Lower lobe of right lung (tissue), 2 donors: ENCODE measurements around the gene TMA7B. TPM values are rescaled to one million over a fixed set of nuclear protein-coding genes. Genes with fewer than 3 reads are reported as not detected.

ENCODE experiments used
- ATAC-seq, 2 donors: fragments of 200-7000 bp; cut with Tn5 transposase; one replicate each; pipeline ENCODE4 v1.9.1; 2020 to 2022; ENCODE audit warnings: mild to moderate bottlenecking in 2 of 2, moderate library complexity in 2 of 2
- DNase-seq: peaks from one replicate; pipeline ENCODE4 v3.0.0-alpha.2; 2020
- H3K27ac ChIP-seq: fragments of 200-600 bp; one replicate; pipeline ENCODE4 v1.8.0; 2022
- H3K27me3 ChIP-seq: fragments of 200-600 bp; one replicate; pipeline ENCODE4 v1.8.0; 2022; ENCODE audit warnings: low read depth
- H3K36me3 ChIP-seq: fragments of 200-600 bp; one replicate; pipeline ENCODE4 v1.8.0; 2022; ENCODE audit warnings: mild to moderate bottlenecking
- H3K4me1 ChIP-seq: fragments of 200-600 bp; one replicate; pipeline ENCODE4 v1.8.0; 2022
- H3K4me3 ChIP-seq: fragments of 200-600 bp; one replicate; pipeline ENCODE4 v1.8.0; 2022; ENCODE audit warnings: mild to moderate bottlenecking
- H3K9me3 ChIP-seq: fragments of 200-600 bp; one replicate; pipeline ENCODE4 v1.8.0; 2022
- CTCF ChIP-seq: fragments of 200-600 bp; IDR thresholded peaks from one replicate; pipeline ENCODE4 v1.8.0; 2022; ENCODE audit warnings: antibody characterized with exemption, mild to moderate bottlenecking
- intact Hi-C: fragments of 100-400 bp; cut with DNase I; formaldehyde crosslinking; loops from one replicate; pipeline ENCODE4 v1.11.0; 2022
- total RNA-seq: library from RNA; stranded (reverse); fragmentation: NEBNext Ultra II Directional; extraction: Animal tissue kit (Norgen Biotek cat#: 25700); gene quantifications from one replicate; pipeline ENCODE4 v1.2.1, GENCODE V29; 2021
- donor health status: DM: no; HTN: yes; CAD: no; lungs with severe emphysema.

The TMA7B gene
- total RNA-seq, 1 donor from 2014 or later, result 1.4 TPM

- intact Hi-C loops, result no loop called here
Observed at GRCh38 chr22:39965748-39966147, 5.6 kb downstream of the TMA7B start.

GRCh38 chr22:39966470-39966869 lies 6.3 kb downstream of the TMA7B start:
- intact Hi-C loops, result no loop called here
- ATAC-seq, result no peak
- Histone ChIP-seq H3K4me3 (no peak overlapping the region), H3K27me3 (peaks cover 10% of the 10 kb centered on the region), H3K36me3 (no peaks in the 10 kb centered on the region), H3K4me1 (no peaks in the 10 kb centered on the region), H3K9me3 (no peaks in the 10 kb centered on the region), H3K27ac (no peak overlapping the region)
- no peak for TF ChIP-seq CTCF
- no peak for DNase-seq

More at GRCh38 chr22:39965748-39966147, 5.6 kb downstream of the TMA7B start:
- Histone ChIP-seq H3K27me3 (peaks cover 5% of the 10 kb centered on the region), H3K4me1 (no peaks in the 10 kb centered on the region), H3K36me3 (no peaks in the 10 kb centered on the region), H3K27ac (no peak overlapping the region), H3K4me3 (no peak overlapping the region), H3K9me3 (no peaks in the 10 kb centered on the region)
- no peak for DNase-seq
- no peak for TF ChIP-seq CTCF
- no peak for ATAC-seq

- H3K4me3 ChIP-seq, result no peak overlapping the region
- H3K9me3 ChIP-seq, result no peaks in the 10 kb centered on the region
- no peak for ATAC-seq
- intact Hi-C loops, result no loop called here
- no peaks in the 10 kb centered on the region for H3K4me1 ChIP-seq
- H3K27me3 ChIP-seq, result peaks cover 16% of the 10 kb centered on the region
- no peak for DNase-seq
- H3K36me3 ChIP-seq, result no peaks in the 10 kb centered on the region
- H3K27ac ChIP-seq, result no peak overlapping the region
- no peak for TF ChIP-seq CTCF
Observed at GRCh38 chr22:39967103-39967829, 7.1 kb downstream of the TMA7B start.

GRCh38 chr22:39967996-39968972 lies 8.1 kb downstream of the TMA7B start:
- no peaks in the 10 kb centered on the region for H3K36me3 ChIP-seq
- H3K9me3 ChIP-seq, result no peaks in the 10 kb centered on the region
- H3K27me3 ChIP-seq, result peaks cover 26% of the 10 kb centered on the region
- no peak for TF ChIP-seq CTCF
- no peak for ATAC-seq
- DNase-seq, result no peak
- no peaks in the 10 kb centered on the region for H3K4me1 ChIP-seq
- intact Hi-C loops, result no loop called here
- no peak overlapping the region for H3K27ac ChIP-seq
- no peak overlapping the region for H3K4me3 ChIP-seq

GRCh38 chr22:39970742-39971141 lies 10.5 kb downstream of the TMA7B start:
- Histone ChIP-seq H3K9me3 (no peaks in the 10 kb centered on the region), H3K36me3 (no peaks in the 10 kb centered on the region), H3K4me1 (no peaks in the 10 kb centered on the region), H3K27ac (no peak overlapping the region), H3K27me3 (peaks cover 35% of the 10 kb centered on the region), H3K4me3 (no peak overlapping the region)
- DNase-seq (no peak), ATAC-seq (no peak)
- no peak for TF ChIP-seq CTCF
- intact Hi-C loops, result no loop called here
